Sigmoid colon (tissue), 7 donors: ENCODE data around the gene B3GALT6. TPM values are rescaled to one million over a fixed set of nuclear protein-coding genes. Genes with fewer than 3 reads are reported as not detected.

Source experiments
- DNase-seq: peaks from one replicate; pipeline ENCODE4 v3.0.0-alpha.2; 2019
- H3K27ac ChIP-seq, 4 donors: fragments of 200-600 bp; sonication (generic); one replicate each; pipeline ENCODE4 v1.5.1; 2016 to 2019; ENCODE audit warnings: mild to moderate bottlenecking in 1 of 4
- H3K27me3 ChIP-seq, 3 donors: fragments of 200-600 bp; sonication (generic); one replicate each; pipeline ENCODE4 v1.5.1; 2019; ENCODE audit warnings: mild to moderate bottlenecking in 1 of 3
- H3K36me3 ChIP-seq, 4 donors: fragments of 200-600 bp; sonication (generic); one replicate each; pipeline ENCODE4 v1.5.1; 2016 to 2019
- H3K4me1 ChIP-seq, 4 donors: fragments of 200-600 bp; sonication (generic); one replicate each; pipeline ENCODE4 v1.5.1; 2017 to 2019
- H3K4me3 ChIP-seq, 4 donors: fragments of 200-600 bp; sonication (generic); one replicate each; pipeline ENCODE4 v1.5.1; 2017 to 2019; ENCODE audit warnings: mild to moderate bottlenecking in 2 of 4, moderate library complexity in 1 of 4
- H3K9me3 ChIP-seq, 4 donors: fragments of 200-600 bp in 3 of 4; sonication (generic) in 3 of 4; one replicate each; pipeline versions ENCODE4 v1.5.1 to v1.6.1; 2013 to 2019
- CTCF ChIP-seq, 4 experiments: fragments of 450-650 bp in 3 of 4; fragments of 200-600 bp in 1 of 4; IDR thresholded peaks; one replicate each; pipeline ENCODE4 v1.5.1; 2016 to 2019; ENCODE audit warnings: antibody characterized with exemption in 4 of 4, mild to moderate bottlenecking in 3 of 4, moderate library complexity in 2 of 4
- EP300 ChIP-seq, 4 donors: sonication (generic); formaldehyde crosslinking; IDR thresholded peaks; one replicate each; pipeline ENCODE4 v1.6.1; 2017; ENCODE audit warnings: antibody characterized with exemption in 4 of 4
- POLR2A ChIP-seq, 2 donors: fragments of 450-650 bp; IDR thresholded peaks; one replicate each; pipeline ENCODE4 v1.6.1; 2016; ENCODE audit warnings: antibody characterized with exemption in 2 of 2, mild to moderate bottlenecking in 2 of 2, moderate library complexity in 2 of 2
- POLR2AphosphoS5 ChIP-seq, 4 donors: sonication (generic); formaldehyde crosslinking; IDR thresholded peaks; one replicate each; pipeline ENCODE4 v1.6.1; 2017; ENCODE audit warnings: antibody characterized with exemption in 4 of 4
- WGBS, 2 donors: extraction: QIAGEN DNeasy Blood & Tissue Kit; methylation state at CpG; one replicate each; pipeline ENCODE4 v1.1.7; 2013; 5-methylcytosine and 5-hydroxymethylcytosine counted together
- intact Hi-C: fragments of 100-400 bp; cut with DNase I; formaldehyde crosslinking; loops from one replicate; pipeline ENCODE4 v1.15.1; 2023
- polyA plus RNA-seq, 3 donors: library from polyadenylated mRNA; stranded (reverse); fragments of 200-250 nt; gene quantifications; one replicate each; pipeline ENCODE4 v1.2.3, GENCODE V29; 2013
- total RNA-seq, 4 donors: library from RNA; depleted of rRNA; stranded (reverse); fragments of >200 nt; gene quantifications; one replicate each; pipeline ENCODE4 v1.1.0, GENCODE V29; 2016
- donor health status: healthy with polysubstance abuse.
- donor health status: Bipolar disorder and iron deficiency.
- donor health status: healthy.

The B3GALT6 gene
- total and polyA plus RNA-seq, 7 donors, result 1.8 to 12.5 (median 9.1) TPM

GRCh38 chr1:1253314-1253713 is 21.3 kb downstream of the B3GALT6 start:
- DNase-seq, result no peak
- WGBS, 2 donors, result 81 to 91% methylated on average over 12 of the region's 12 CpGs
- peaks cover 11 to 50% (median 28%) of the 10 kb centered on the region in 4 donors for H3K36me3 ChIP-seq
- no peaks in the 10 kb centered on the region for H3K9me3 ChIP-seq
- H3K27ac ChIP-seq, result no peak overlapping the region
- no peak overlapping the region for H3K4me3 ChIP-seq
- intact Hi-C loops, result no loop called here
- H3K4me1 ChIP-seq, result no peaks in the 10 kb centered on the region
- TF ChIP-seq POLR2AphosphoS5 (IDR thresholded peaks at IDR 0.05), result no peak
- TF ChIP-seq EP300 (IDR thresholded peaks at IDR 0.05), result no peak
- TF ChIP-seq POLR2A (IDR thresholded peaks at IDR 0.05), result no peak
- TF ChIP-seq CTCF (IDR thresholded peaks at IDR 0.05), result no peak
- peaks cover 0 to 3% (median 0%) of the 10 kb centered on the region in 3 donors for H3K27me3 ChIP-seq

GRCh38 chr1:1253972-1254666 is 22.1 kb downstream of the B3GALT6 start:
- intact Hi-C loops, result no loop called here
- Histone ChIP-seq H3K27me3 (no peaks in the 10 kb centered on the region), H3K27ac (no peak overlapping the region), H3K4me1 (no peaks in the 10 kb centered on the region), H3K9me3 (no peaks in the 10 kb centered on the region), H3K36me3 (peaks cover 15 to 58% (median 31%) of the 10 kb centered on the region in 4 donors), H3K4me3 (no peak overlapping the region)
- TF ChIP-seq POLR2AphosphoS5 (IDR thresholded peaks at IDR 0.05), result no peak
- TF ChIP-seq POLR2A (IDR thresholded peaks at IDR 0.05), result no peak
- TF ChIP-seq EP300 (IDR thresholded peaks at IDR 0.05), result no peak
- TF ChIP-seq CTCF (IDR thresholded peaks at IDR 0.05), result no peak
- WGBS, 2 donors, result 96 to 97% methylated on average over 50 of the region's 50 CpGs
- no peak for DNase-seq

GRCh38 chr1:1254667-1254998 is 22.6 kb downstream of the B3GALT6 start:
- H3K27me3 ChIP-seq, result no peaks in the 10 kb centered on the region
- no peak overlapping the region for H3K4me3 ChIP-seq
- no peak for DNase-seq
- TF ChIP-seq POLR2A (IDR thresholded peaks at IDR 0.05) (no peak), POLR2AphosphoS5 (IDR thresholded peaks at IDR 0.05) (no peak), EP300 (IDR thresholded peaks at IDR 0.05) (no peak)
- no peaks in the 10 kb centered on the region for H3K9me3 ChIP-seq
- 86 to 88% methylated on average over 21 of the region's 21 CpGs for whole genome bisulfite sequencing, 2 donors
- intact Hi-C loops, result no loop called here
- peaks cover 20 to 63% (median 34%) of the 10 kb centered on the region in 4 donors for H3K36me3 ChIP-seq
- H3K4me1 ChIP-seq, result no peaks in the 10 kb centered on the region
- H3K27ac ChIP-seq, result no peak overlapping the region

- intact Hi-C loops, result no loop called here
- H3K9me3 ChIP-seq, result no peaks in the 10 kb centered on the region
- TF ChIP-seq EP300 (IDR thresholded peaks at IDR 0.05) (no peak), POLR2AphosphoS5 (IDR thresholded peaks at IDR 0.05) (no peak), POLR2A (IDR thresholded peaks at IDR 0.05) (no peak), CTCF (IDR thresholded peaks at IDR 0.05) (no peak)
- H3K27ac ChIP-seq, result no peak overlapping the region
- no peak for DNase-seq
- H3K27me3 ChIP-seq, result no peaks in the 10 kb centered on the region
- 94 to 96% methylated on average over 26 of the region's 26 CpGs for WGBS, 2 donors
- no peak overlapping the region for H3K4me3 ChIP-seq
- H3K36me3 ChIP-seq, result peaks cover 22 to 68% (median 36%) of the 10 kb centered on the region in 4 donors
- no peaks in the 10 kb centered on the region for H3K4me1 ChIP-seq
Observed at GRCh38 chr1:1255078-1255477, 23.0 kb downstream of the B3GALT6 start.

GRCh38 chr1:1255611-1256010 is 23.6 kb downstream of the B3GALT6 start:
- H3K27me3 ChIP-seq, result no peaks in the 10 kb centered on the region
- no peak for DNase-seq
- peaks cover 22 to 73% (median 40%) of the 10 kb centered on the region in 4 donors for H3K36me3 ChIP-seq
- no peaks in the 10 kb centered on the region for H3K4me1 ChIP-seq
- no peak for TF ChIP-seq POLR2AphosphoS5 (IDR thresholded peaks at IDR 0.05)
- no peak for TF ChIP-seq EP300 (IDR thresholded peaks at IDR 0.05)
- TF ChIP-seq POLR2A (IDR thresholded peaks at IDR 0.05), result no peak
- no peak for TF ChIP-seq CTCF (IDR thresholded peaks at IDR 0.05)
- WGBS, 2 donors, result 90 to 92% methylated on average over 10 of the region's 10 CpGs
- no peaks in the 10 kb centered on the region for H3K9me3 ChIP-seq
- no peak overlapping the region for H3K4me3 ChIP-seq
- intact Hi-C loops, result no loop called here
- H3K27ac ChIP-seq, result no peak overlapping the region
